Lung microvascular endothelial cell (primary cell): Measurements from ENCODE around the gene ZNF444. TPM values are rescaled to one million over a fixed set of nuclear protein-coding genes. Genes with fewer than 3 reads are reported as not detected.
"Not testable (repeated sequence)": the region's sequence is repeated elsewhere in the genome, so short reads cannot be mapped to it uniquely, and the experiment has no call there.

Experiments
- DNase-seq, 2 donors: peaks; one replicate each; pipeline versions ENCODE4 v3.0.0 to v3.0.0-alpha.2; 2010; ENCODE audit warnings: low read depth in 2 of 2
- total RNA-seq: library from RNA; depleted of rRNA; stranded (reverse); fragments of >200 nt; gene quantifications from 2 replicates; pipeline ENCODE4 v1.2.1, GENCODE V29; 2014

Gene ZNF444
- total RNA-seq, 1 donor from 2014 or later: 12.5 TPM

DNA sequence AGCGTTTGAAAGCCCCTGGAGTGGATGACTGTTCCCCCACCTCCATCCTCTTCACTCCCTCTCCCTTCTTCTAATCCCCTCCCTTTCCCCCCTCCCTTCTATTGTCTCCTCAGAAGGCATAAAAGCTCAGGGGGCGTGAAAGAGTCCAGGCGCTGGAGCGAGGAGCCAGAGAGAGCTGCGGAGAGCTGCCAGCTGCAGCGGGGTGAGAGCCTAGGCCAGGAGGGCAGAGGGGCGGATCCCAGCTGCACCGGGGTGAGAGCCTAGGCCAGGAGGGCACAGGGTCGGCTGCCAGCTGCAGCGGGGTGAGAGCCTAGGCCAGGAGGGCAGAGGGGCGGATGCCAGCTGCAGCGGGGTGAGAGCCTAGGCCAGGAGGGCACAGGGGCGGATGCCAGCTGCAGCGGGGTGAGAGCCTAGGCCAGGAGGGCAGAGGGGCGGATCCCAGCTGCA, 34.8 kb downstream of the ZNF444 start, which contains the start of gene GALP:
GALP (plus strand) TSS at position 148 of the 447 bp plus-strand sequence. CDS start 1,101 bp downstream, outside the sequence.
- DNase-seq: not testable (repeated sequence)

DNA sequence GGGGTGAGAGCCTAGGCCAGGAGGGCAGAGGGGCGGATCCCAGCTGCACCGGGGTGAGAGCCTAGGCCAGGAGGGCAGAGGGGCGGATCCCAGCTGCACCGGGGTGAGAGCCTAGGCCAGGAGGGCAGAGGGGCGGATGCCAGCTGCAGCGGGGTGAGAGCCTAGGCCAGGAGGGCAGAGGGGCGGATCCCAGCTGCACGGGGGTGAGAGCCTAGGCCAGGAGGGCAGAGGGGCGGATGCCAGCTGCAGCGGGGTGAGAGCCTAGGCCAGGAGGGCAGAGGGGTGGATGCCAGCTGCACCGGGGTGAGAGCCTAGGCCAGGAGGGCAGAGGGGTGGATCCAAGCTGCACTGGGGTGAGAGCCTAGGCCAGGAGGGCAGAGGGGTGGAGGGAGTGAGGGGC, 35.2 kb downstream of the ZNF444 start:
- DNase-seq: not testable (repeated sequence)

DNA sequence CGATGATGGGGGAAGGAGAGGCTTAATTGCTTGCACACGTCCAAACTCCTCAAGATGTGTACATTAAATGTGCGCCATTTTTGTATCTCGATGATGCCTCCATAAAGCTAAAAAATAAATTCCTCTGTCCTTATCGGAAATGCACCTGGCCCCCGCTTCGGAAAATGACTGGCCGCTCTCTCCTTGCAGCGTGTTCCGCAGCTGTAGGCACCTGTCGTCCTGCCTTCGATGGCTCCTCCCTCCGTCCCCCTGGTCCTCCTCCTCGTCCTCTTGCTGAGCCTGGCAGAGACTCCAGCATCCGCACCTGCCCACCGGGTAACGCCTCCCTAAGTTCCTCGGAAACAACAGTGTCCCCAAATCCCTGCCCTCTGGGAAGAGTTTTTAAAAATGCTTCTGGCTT, 35.8 kb downstream of the ZNF444 start:
- no peak for DNase-seq

DNA sequence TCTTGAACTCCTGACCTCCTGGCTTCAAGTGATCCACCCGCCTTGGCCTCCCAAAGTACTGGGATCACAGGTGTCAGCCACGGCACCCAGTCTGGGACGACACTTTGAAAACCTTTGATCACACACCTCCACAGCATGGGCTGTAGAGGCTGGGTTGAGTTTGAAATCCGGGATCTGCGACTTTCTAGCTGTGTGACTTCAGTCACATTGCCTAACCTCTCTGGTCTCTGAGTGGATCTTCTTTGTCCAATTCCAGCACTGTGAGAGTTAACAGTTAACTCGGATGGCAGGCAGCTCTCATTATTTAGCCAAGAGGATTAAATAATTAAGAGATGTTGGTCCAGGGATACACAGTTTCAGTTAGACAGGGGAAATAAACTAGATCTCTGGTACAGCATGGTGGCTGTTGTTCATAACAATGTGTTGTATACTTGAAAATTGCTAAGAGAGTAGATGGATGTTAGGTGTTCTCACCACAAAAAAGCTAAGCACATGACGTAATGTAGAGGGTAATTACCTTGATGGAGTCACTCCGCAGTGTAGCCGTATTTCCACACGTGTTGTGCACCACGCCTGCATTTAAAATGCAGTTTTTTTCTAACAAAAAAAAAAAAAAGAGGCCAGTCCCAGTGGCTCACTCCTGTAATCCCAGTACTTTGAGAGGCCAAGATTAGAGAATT, 36.6 kb downstream of the ZNF444 start:
- no peak for DNase-seq

DNA sequence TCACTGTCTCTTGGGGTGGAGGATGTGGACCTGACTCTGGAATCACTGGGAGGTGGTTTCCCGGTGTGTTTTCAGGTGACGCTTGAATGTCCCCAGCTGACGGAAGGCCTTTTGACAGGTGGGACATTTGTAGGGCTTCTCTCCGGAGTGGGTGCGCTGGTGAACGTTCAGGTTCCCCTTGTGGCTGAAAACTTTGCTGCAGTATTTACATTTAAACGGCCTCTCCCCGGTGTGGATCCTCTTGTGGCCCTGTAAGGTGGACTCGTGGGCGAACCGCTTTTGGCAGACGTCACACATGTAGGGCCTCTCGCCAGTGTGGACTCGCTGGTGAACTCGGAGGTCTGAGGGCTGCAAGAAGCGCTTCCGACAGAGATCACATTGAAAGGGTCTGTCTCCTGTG, 48.7 kb downstream of the ZNF444 start:
- DNase-seq: no peak

DNA sequence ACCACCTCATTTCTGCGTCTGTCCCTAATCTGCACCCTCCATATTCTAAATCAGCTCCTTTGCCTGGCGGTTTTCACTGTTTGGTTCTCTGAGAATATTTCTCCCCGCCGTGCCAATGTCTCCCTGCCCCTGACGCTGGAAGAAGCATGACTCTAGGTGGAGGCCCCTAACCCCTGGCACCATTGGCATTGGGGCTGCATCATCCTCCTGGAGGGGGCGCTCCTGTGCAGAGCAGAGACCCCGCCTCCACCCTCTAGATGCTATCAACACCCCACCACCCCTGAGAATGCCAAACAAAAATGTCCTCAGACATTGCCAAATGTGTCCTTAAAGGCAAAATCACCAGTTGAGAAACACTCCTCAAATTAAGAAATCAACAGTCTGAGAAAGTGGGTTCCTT, 50.0 kb downstream of the ZNF444 start:
- no peak for DNase-seq

DNA sequence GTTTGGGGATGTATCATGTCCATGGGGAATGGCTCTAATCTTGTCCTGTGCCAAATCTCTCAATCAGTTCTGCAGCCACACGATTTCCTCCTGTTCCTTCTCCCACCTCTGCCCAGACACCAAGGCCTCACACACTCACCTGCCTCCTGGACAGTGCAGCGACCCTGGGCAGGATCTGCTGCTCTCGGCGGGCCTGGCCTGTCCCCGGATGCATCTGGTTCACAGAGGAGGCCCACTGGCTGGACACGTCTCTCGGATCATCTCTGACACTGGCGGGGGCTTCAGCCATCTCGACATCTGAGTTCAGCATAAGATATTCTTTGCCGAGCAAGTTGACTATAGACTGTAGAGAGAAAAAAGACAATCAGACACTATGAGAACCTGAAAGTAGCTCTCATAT, 50.6 kb downstream of the ZNF444 start:
- no peak for DNase-seq

DNA sequence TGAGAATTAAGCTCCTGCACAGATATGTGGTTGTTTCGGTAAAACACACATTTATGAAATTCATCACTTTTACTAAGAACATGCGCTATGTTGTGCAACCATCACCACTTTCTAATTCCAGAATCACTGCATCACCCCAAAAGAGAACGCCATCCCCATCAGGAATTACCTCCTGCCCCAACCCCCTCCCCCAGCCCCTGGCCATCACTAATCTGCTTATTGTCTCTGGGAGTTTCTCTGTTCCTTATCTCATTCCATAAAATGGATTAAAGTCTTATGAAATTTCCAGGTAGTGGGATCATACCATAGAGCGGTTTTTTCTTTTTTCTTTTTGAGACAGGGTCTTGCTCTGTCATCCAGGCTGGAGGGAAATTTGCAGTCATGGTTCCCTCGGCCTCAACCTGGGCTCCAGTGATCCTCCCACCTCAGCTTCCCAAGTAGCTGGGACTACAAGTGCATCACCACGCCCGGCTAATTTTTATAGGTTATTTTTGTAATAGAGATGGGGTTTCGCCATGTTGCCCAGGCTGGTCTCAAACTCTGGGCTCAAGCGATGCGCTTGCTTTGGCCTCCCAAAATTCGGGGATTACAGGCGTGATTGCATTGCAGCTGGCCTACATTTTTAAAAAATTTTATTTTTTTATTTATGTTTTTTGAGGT, 53.0 kb downstream of the ZNF444 start:
- no peak for DNase-seq

DNA sequence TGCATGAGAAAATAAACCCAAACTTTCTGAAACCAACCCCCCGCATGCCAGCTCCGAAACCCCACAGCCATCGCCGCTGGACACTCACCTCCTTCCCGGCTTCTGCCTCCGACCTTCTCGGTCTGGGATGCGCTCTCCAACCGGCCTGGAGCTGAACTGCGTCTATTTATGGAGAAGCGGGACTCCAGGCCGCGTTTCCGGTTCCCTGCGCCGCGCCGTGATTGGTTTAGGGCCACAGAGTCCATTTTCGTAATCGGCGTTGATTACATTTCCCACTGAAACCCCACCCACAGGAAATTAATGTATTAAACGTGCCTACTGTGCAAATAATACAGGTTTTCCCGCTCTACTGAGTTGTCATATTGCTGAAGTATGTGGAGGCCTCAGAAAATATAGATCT, 56.6 kb downstream of the ZNF444 start, which contains the start of gene ZSCAN5B:
ZSCAN5B (minus strand) TSS at position 138 of the 400 bp plus-strand sequence. CDS start 4,731 bp downstream, outside the sequence.
- not testable (repeated sequence) for DNase-seq

DNA sequence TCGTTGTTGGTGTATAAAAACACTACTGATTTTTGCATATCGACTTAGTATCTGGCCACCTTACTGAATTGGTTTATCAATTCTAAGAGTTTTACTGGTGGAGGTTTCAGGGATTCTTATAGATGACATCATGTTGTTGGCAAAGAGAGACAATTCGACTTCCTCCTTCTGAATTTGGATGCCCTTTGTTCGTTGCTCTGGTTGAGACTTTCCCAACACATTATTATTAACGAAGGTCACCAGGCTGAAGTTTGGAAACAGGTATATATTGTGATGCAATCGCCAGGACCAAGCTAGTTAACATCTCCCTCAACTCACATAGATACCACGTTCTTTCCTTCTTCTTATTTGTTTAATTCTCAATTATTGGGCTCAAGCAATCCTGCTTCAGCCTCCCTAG, 58.6 kb downstream of the ZNF444 start:
- no peak for DNase-seq

DNA sequence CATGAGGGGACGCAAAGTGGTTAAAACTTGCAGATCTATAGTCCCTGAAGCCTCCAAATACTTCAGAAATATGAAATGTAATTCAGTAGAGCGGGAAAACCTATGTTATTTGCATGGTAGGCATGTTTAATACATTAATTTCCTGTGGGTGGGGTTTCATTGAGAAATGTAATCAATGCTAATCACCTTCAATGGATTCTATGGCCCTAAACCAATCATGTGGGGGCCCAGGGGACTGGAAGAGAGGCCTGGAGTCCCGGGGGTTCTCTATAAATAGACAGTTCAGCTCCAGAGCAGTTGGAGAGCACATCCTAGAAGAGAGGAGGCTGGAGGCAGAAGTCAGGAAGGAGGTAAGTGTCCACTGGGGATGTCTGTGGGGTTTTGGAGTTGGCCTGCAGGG, 60.9 kb downstream of the ZNF444 start, which contains the start of gene ZSCAN5C:
ZSCAN5C (plus strand) TSS at position 301 of the 400 bp plus-strand sequence. CDS start 3,641 bp downstream, outside the sequence.
- DNase-seq: no peak

DNA sequence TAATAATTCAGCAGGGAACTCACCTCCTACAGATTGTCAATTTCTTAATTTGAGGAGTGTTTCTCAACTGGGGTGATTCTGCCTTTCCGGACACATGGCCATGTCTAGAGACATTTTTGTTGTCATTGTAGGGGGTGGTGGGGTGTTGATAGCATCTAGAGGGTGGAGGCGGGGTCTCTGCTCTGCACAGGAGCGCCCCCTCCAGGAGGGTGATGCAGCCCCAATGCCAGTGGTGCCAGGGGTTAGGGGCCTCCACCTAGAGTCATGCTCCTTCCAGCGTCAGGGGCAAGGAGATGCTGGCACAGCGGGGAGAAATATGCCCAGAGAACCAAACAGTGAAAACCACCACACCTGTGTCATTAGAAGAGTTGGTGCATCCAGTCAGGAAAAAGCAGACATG, 66.5 kb downstream of the ZNF444 start:
- not testable (repeated sequence) for DNase-seq

DNA sequence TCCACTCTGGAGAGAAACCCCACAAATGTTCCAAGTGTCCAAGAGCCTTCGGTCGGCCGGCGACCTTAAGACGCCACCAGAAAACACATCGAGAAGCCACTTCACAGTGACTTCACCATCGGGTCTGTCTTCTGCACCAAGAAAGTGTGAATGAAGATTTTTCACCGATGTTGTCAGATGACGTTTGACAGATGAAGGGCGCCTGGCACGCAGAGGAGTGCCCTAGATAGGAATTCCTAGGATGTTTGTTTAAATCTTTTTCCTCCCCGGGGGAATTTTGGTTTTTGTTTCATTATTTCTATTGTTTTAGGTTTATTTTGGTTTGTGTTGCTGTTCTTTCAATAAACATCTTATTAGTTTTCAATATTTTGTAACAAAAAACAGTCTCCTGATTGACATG, 68.0 kb downstream of the ZNF444 start:
- no peak for DNase-seq

DNA sequence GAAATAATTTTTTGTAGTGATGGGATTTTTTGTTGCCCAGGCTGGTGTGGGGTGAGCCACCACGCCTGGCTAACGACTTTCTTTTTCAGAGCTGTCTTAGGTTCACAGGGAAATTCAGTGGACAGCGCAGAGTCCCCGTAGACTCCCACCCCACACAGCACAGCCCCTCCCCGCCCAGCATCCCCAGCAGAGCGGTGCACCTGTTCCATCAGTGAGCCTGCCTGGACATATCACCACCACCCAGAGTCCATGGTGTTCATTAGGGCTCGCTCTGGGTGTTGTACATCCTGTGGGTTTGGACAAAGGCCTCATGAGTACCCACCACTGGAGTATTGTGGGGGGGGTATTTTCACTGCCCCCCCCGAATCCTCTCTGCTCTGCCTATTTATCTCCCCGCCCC, 68.9 kb downstream of the ZNF444 start:
- not testable (repeated sequence) for DNase-seq

Other genes with a start within 250 kb of the ZNF444 start
- gene NLRP13, start 209.0 kb upstream of the ZNF444 start, total RNA-seq: not detected in 2 replicates
- not detected in 2 replicates for gene NLRP8, start 193.5 kb upstream of the ZNF444 start, total RNA-seq
- gene NLRP5, start 154.5 kb upstream of the ZNF444 start, total RNA-seq: not detected in 2 replicates
- gene ZNF787, start 20.0 kb upstream of the ZNF444 start, total RNA-seq: 20.9 and 31.0 TPM in 2 replicates
- gene GALP, start 34.7 kb downstream of the ZNF444 start, total RNA-seq: not detected in 2 replicates
- not detected in 2 replicates for gene ZSCAN5B, start 56.5 kb downstream of the ZNF444 start, total RNA-seq
- gene ZSCAN5C, start 61.0 kb downstream of the ZNF444 start, total RNA-seq: not detected in 2 replicates
- gene EDDM13, start 131.5 kb downstream of the ZNF444 start, total RNA-seq: 1.3 and 2.4 TPM in 2 replicates
- gene ZSCAN5A, start 173.6 kb downstream of the ZNF444 start, total RNA-seq: 4.1 and 7.1 TPM in 2 replicates